Measurements from ENCODE around the gene PSMA7. TPM values are rescaled to one million over a fixed set of nuclear protein-coding genes. Genes with fewer than 3 reads are reported as not detected.

PSMA7 gene
- polyA plus RNA-seq, 1 of the 3 experiments (the other 2 are of a cell fraction) = 801 TPM

DNA sequence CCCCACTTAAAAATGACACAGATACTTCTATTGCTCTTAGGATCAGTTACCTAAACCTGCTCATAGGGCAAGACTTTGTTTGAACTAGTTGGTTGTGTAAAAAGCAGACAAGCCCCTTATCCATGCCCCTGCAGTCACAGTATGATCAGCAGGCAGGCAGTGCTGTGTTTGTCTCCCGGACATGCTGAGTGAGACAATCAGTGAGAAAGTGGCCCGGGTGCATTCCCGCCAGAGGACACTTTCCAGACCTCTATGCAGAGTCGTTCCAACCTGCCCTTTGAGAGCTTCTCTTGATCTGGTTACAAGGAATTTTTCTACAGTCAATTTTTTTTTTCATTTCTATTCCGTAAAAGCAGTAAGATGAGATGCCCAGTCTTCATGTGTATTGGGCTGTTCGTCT is 14.7 kb downstream of the PSMA7 start:
- peaks cover 38 to 84% of the 10 kb centered on the region in 2 experiments for H3K36me3 ChIP-seq (replicated peaks in 1 of 2; ENCODE audit: control insufficient read depth in 1 of 2, insufficient read depth in 2 of 2, low read length in 1 of 2)
- DNase-seq = no peak
- no peak for TF ChIP-seq YY1 (IDR thresholded peaks at IDR 0.05; ENCODE audit: low read depth)
- TF ChIP-seq TCF12 (IDR thresholded peaks at IDR 0.05) = no peak
- no peak for TF ChIP-seq TEAD4 (IDR thresholded peaks at IDR 0.05; ENCODE audit: borderline replicate concordance, insufficient read depth)
- no peak for TF ChIP-seq GATA2 (CRISPR knock-in tag; IDR thresholded peaks at IDR 0.05)
- no peak for TF ChIP-seq FOXM1 (IDR thresholded peaks at IDR 0.05; ENCODE audit: low read depth)
- TF ChIP-seq, protein P1, sequence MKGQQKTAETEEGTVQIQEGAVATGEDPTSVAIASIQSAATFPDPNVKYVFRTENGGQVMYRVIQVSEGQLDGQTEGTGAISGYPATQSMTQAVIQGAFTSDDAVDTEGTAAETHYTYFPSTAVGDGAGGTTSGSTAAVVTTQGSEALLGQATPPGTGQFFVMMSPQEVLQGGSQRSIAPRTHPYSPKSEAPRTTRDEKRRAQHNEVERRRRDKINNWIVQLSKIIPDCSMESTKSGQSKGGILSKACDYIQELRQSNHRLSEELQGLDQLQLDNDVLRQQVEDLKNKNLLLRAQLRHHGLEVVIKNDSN (IDR thresholded peaks at IDR 0.05; ENCODE audit: borderline replicate concordance, low read depth) = no peak
- TF ChIP-seq RFX5 (IDR thresholded peaks at IDR 0.05; ENCODE audit: low read length) = no peak
- no peak for TF ChIP-seq EP300 (IDR thresholded peaks at IDR 0.05; ENCODE audit: borderline replicate concordance in 1 of 2, low read depth in 1 of 2, low read length in 1 of 2)
- no peak for TF ChIP-seq NRF1 (IDR thresholded peaks at IDR 0.05; ENCODE audit: low read depth, low read length)
- TF ChIP-seq POLR2AphosphoS5 (IDR thresholded peaks at IDR 0.05; ENCODE audit: low read depth, low read length) = no peak
- no peak for TF ChIP-seq SIN3A (IDR thresholded peaks at IDR 0.05; ENCODE audit: borderline replicate concordance, low read depth, low read length)
- no peak for TF ChIP-seq CHD2 (IDR thresholded peaks at IDR 0.05; ENCODE audit: low read length, partially characterized antibody)
- no peak overlapping the region for H3K9ac ChIP-seq
- H3K27ac ChIP-seq (ENCODE audit: low read depth in 2 of 2, low read length in 1 of 2) = no peak overlapping the region
- H3K79me2 ChIP-seq (ENCODE audit: insufficient read depth) = peaks cover 56% of the 10 kb centered on the region
- no peaks in the 10 kb centered on the region for H3K27me3 ChIP-seq (ENCODE audit: insufficient read depth)
- POLR2A ChIA-PET = no interaction called here
- WGBS (ENCODE audit: low lambda C conversion rate) = 84% methylated on average over 6 of the region's 6 CpGs
- H3K4me1 ChIP-seq (ENCODE audit: control insufficient read depth in 1 of 2, insufficient read depth in 2 of 2, low read depth in 1 of 2, low read length in 1 of 2) = peaks cover 9 to 12% of the 10 kb centered on the region in 2 experiments; a peak in 3 of 4 replicates
- H3F3A ChIP-seq (replicated peaks; ENCODE audit: insufficient read depth) = no peaks in the 10 kb centered on the region
- no peaks in the 10 kb centered on the region for H3K9me2 ChIP-seq
- no peak overlapping the region for H3K4me3 ChIP-seq (ENCODE audit: low read depth in 2 of 2, low read length in 1 of 2)
- H4K20me1 ChIP-seq (ENCODE audit: insufficient read depth) = peaks cover 37% of the 10 kb centered on the region
- no peaks in the 10 kb centered on the region for H3K9me3 ChIP-seq
- CTCF ChIA-PET = interaction anchor here (1.6 to 6.2 kb wide), 5 partner anchors 9 to 118 kb away, joined by 3 to 44 read pairs (median 7); no protein-coding TSS in a partner anchor
- no peak overlapping the region for H3K4me2 ChIP-seq
- H2AFZ ChIP-seq (ENCODE audit: low read depth) = no peak overlapping the region

DNA sequence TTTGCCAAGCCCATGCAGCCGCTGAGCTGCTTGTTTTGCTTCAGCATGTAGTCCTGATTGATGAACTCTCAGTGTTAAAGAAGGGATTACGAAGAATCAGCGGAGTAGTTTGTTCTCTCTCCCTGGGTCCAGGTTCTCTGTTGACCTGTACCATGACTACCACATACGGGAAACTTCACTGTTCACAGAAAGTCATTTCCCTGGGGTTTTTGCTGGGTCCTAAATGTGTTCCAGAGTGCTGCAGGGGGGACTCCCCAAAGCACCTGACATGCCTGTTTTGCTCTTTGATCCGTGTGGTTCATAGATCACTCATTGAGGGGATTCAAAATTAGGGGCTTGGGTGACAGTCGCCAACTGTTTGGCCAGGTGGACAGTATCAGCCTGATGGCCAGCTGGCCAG is 15.4 kb downstream of the PSMA7 start:
- POLR2A ChIA-PET = no interaction called here
- H3K36me3 ChIP-seq (replicated peaks in 1 of 2; ENCODE audit: control insufficient read depth in 1 of 2, insufficient read depth in 2 of 2, low read length in 1 of 2) = peaks cover 38 to 77% of the 10 kb centered on the region in 2 experiments

More for the DNA sequence above, 15.4 kb downstream of the PSMA7 start:
- Histone ChIP-seq H3K4me3 (ENCODE audit: low read depth in 2 of 2, low read length in 1 of 2) (no peak overlapping the region), H2AFZ (ENCODE audit: low read depth) (no peak overlapping the region), H3K79me2 (ENCODE audit: insufficient read depth) (peaks cover 63% of the 10 kb centered on the region), H3K4me1 (ENCODE audit: control insufficient read depth in 1 of 2, insufficient read depth in 2 of 2, low read depth in 1 of 2, low read length in 1 of 2) (peaks cover 9 to 15% of the 10 kb centered on the region in 2 experiments; a peak in 3 of 4 replicates), H3K27me3 (ENCODE audit: insufficient read depth) (no peaks in the 10 kb centered on the region), H3K27ac (ENCODE audit: low read depth in 2 of 2, low read length in 1 of 2) (no peak overlapping the region), H3K9ac (no peak overlapping the region), H3F3A (replicated peaks; ENCODE audit: insufficient read depth) (no peaks in the 10 kb centered on the region), H4K20me1 (ENCODE audit: insufficient read depth) (peaks cover 43% of the 10 kb centered on the region), H3K9me2 (no peaks in the 10 kb centered on the region), H3K4me2 (no peak overlapping the region), H3K9me3 (no peaks in the 10 kb centered on the region)
- TF ChIP-seq JUND (IDR thresholded peaks at IDR 0.05) = no peak
- TF ChIP-seq FOSL2 (IDR thresholded peaks at IDR 0.05; ENCODE audit: borderline replicate concordance, low read depth) = no peak
- TF ChIP-seq, protein P2, sequence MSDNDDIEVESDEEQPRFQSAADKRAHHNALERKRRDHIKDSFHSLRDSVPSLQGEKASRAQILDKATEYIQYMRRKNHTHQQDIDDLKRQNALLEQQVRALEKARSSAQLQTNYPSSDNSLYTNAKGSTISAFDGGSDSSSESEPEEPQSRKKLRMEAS (IDR thresholded peaks at IDR 0.05; ENCODE audit: low read depth) = no peak
- TF ChIP-seq, protein P3, sequence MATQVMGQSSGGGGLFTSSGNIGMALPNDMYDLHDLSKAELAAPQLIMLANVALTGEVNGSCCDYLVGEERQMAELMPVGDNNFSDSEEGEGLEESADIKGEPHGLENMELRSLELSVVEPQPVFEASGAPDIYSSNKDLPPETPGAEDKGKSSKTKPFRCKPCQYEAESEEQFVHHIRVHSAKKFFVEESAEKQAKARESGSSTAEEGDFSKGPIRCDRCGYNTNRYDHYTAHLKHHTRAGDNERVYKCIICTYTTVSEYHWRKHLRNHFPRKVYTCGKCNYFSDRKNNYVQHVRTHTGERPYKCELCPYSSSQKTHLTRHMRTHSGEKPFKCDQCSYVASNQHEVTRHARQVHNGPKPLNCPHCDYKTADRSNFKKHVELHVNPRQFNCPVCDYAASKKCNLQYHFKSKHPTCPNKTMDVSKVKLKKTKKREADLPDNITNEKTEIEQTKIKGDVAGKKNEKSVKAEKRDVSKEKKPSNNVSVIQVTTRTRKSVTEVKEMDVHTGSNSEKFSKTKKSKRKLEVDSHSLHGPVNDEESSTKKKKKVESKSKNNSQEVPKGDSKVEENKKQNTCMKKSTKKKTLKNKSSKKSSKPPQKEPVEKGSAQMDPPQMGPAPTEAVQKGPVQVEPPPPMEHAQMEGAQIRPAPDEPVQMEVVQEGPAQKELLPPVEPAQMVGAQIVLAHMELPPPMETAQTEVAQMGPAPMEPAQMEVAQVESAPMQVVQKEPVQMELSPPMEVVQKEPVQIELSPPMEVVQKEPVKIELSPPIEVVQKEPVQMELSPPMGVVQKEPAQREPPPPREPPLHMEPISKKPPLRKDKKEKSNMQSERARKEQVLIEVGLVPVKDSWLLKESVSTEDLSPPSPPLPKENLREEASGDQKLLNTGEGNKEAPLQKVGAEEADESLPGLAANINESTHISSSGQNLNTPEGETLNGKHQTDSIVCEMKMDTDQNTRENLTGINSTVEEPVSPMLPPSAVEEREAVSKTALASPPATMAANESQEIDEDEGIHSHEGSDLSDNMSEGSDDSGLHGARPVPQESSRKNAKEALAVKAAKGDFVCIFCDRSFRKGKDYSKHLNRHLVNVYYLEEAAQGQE (IDR thresholded peaks at IDR 0.05; ENCODE audit: low read depth, low read length) = no peak
- no peak for TF ChIP-seq ELF1 (IDR thresholded peaks at IDR 0.05)
- TF ChIP-seq RAD21 (IDR thresholded peaks at IDR 0.05; ENCODE audit: low read length) = no peak
- no peak for TF ChIP-seq RFX5 (IDR thresholded peaks at IDR 0.05; ENCODE audit: low read length)
- no peak for TF ChIP-seq TAF1 (IDR thresholded peaks at IDR 0.05; ENCODE audit: borderline replicate concordance, low read depth, low read length)
- TF ChIP-seq NFIC (IDR thresholded peaks at IDR 0.05; ENCODE audit: borderline replicate concordance) = no peak
- TF ChIP-seq MXI1 (IDR thresholded peaks at IDR 0.05; ENCODE audit: low read depth, low read length) = no peak
- TF ChIP-seq SIN3A (IDR thresholded peaks at IDR 0.05; ENCODE audit: borderline replicate concordance, low read depth, low read length) = no peak
- TF ChIP-seq TEAD4 (IDR thresholded peaks at IDR 0.05; ENCODE audit: borderline replicate concordance, insufficient read depth) = no peak
- TF ChIP-seq RCOR1 (IDR thresholded peaks at IDR 0.05; ENCODE audit: low read length) = no peak
- TF ChIP-seq FOXJ3 (CRISPR knock-in tag; IDR thresholded peaks at IDR 0.05) = no peak
- no peak for TF ChIP-seq EZH2phosphoT487 (IDR thresholded peaks at IDR 0.05; ENCODE audit: borderline replicate concordance, low read depth)
- TF ChIP-seq, protein P4, sequence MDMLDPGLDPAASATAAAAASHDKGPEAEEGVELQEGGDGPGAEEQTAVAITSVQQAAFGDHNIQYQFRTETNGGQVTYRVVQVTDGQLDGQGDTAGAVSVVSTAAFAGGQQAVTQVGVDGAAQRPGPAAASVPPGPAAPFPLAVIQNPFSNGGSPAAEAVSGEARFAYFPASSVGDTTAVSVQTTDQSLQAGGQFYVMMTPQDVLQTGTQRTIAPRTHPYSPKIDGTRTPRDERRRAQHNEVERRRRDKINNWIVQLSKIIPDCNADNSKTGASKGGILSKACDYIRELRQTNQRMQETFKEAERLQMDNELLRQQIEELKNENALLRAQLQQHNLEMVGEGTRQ (IDR thresholded peaks at IDR 0.05; ENCODE audit: borderline replicate concordance, low read depth, low read length) = no peak
- no peak for TF ChIP-seq FOXM1 (IDR thresholded peaks at IDR 0.05; ENCODE audit: low read depth)
- no peak for TF ChIP-seq CHD2 (IDR thresholded peaks at IDR 0.05; ENCODE audit: low read length, partially characterized antibody)
- DNase-seq = no peak
- CTCF ChIA-PET = interaction anchor here (1.3 to 6.2 kb wide), 4 partner anchors 8 to 117 kb away, joined by 6 to 44 read pairs (median 13); no protein-coding TSS in a partner anchor
- WGBS (ENCODE audit: low lambda C conversion rate) = 90% methylated on average over 6 of the region's 6 CpGs
